G401 (cell line): ENCODE measurements around the gene TMEM255B. TPM values are rescaled to one million over a fixed set of nuclear protein-coding genes. Genes with fewer than 3 reads are reported as not detected.

Source experiments
- DNase-seq: peaks from one replicate; pipeline ENCODE4 v3.0.0-alpha.2; 2015; ENCODE audit warnings: low spot score
- in situ Hi-C: cut with HindIII; loops from 2 replicates; pipeline ENCODE4 v1.10.0; 2016; ENCODE audit warnings: low sequenced_read_pairs, mixed read lengths
- total RNA-seq: library from RNA; depleted of rRNA; stranded (reverse); fragments of >200 nt; shearing (Covaris generic); gene quantifications from 2 replicates; pipeline ENCODE4 v1.2.3, GENCODE V29; 2014

The TMEM255B gene
- total RNA-seq, 1 experiment from 2014 or later, result not detected

DNA sequence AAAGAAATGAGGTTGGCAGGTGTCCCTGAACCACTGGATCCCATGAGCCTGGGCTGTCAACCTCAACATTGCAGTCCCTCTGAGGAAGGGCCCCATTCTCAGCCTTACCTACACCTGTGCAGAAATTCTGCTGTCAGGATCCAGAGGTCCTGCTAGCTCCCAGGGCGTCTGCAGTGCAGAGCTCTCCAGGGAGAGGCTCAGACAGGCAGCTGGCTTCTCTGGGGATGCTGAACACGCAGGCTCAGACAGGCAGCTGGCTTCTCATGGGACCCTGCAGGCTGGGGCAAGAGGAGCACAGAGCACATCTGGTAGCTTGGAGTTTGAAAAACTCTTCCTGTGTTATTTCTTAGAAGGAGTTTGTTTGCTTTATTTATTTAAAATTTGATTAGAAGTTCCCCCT lies 50.9 kb downstream of the TMEM255B start:
- no peak for DNase-seq
- in situ Hi-C loops, result no loop called here

DNA sequence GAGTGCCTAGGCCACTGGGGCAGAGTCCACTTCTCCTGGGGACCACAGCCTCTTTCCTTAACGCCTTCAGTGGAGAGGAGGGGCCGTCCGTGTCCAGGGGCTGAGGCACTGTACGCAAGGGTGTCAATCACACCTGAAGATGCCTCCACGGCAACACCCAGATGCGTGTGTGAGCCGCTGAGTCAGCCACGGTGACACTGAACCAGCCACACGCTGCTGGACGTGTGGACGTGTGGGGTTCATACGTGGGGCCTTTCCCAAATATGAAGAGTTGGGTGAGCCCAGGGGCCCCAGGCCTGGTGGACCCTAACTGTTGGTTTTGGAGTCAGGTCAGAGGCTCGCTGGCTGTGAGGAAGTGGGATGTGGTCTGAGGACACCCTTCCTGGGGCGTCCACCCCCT lies 51.6 kb downstream of the TMEM255B start:
- DNase-seq, result no peak
- in situ Hi-C loops, result no loop called here

DNA sequence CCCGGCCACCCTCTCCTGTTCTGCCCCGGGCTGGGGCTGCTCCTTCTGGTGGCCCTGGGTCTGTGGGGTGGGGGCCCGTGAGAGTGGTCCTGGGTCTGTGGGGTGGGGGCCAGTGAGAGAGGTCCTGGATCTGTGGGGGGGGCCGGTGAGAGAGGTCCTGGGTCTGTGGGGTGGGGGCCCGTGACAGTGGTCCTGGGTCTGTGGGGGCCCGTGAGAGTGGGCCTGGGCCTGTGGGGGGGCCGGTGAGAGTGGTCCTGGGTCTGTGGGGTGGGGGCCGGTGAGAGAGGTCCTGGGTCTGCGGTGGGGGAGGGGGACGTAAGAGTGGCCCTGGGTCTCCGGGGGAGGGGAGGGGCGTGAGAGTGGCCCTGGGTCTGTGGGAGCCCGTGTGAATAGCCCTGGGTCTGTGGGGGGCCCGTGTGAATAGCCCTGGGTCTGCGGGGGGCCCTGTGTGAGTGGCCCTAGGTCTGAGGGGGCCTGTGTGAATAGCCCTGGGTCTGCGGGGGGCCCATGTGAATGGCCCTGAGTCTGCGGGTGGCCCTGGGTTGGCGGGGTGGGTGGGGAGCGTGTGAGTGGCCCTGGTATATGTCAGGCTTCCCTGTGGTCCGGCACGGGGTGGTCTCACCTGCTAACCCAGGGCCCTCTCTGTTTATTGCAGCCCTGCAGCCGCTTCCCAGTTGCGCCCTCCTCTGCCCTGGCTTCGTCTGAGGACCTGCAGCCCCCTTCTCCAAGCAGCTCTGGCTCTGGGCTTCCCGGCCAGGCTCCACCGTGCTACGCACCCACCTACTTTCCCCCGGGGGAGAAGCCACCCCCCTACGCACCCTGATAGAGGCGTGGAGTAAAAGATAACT lies 52.3 kb downstream of the TMEM255B start:
- in situ Hi-C loops, result no loop called here
- no peak for DNase-seq

DNA sequence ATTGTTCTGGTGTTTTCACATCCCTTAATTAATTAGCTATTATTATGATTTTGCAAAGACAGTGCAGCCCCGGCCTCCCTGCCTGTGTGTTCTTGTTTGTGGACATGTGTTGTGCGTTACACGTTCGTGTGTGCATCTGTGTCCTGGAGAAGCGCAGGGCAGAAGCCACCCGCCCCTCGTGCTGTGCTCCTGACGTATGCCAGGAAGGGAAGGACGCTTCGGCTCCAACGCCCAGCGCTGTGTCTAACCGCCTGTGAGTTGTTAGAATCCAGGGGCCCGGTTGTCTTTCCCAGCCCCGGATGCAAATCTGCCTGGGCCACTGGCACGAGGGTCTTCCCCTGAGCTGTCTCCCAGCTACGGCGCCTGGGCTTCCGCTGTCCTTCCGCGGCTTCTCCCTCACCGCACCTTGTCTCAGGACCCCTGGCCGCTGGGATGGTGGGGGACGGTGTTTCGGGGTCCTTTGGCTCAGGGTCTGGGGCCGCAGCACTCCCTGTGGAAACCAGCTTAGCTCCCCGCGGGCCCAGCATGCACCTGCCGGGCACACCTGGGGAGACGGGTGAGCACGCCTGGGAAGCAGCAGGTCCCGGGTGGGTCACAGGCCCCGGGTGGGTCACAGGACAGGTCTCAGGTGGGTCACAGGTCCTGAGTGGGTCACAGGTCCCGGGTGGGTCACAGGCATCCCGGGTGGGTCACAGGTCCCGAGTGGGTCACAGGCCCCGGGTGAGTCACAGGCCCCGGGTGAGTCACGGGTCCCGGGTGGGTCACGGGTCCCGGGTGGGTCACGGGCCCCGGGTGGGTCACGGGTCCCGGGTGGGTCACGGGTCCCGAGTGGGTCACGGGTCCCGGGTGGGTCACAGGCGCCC lies 53.4 kb downstream of the TMEM255B start:
- in situ Hi-C loops, result no loop called here
- no peak for DNase-seq

DNA sequence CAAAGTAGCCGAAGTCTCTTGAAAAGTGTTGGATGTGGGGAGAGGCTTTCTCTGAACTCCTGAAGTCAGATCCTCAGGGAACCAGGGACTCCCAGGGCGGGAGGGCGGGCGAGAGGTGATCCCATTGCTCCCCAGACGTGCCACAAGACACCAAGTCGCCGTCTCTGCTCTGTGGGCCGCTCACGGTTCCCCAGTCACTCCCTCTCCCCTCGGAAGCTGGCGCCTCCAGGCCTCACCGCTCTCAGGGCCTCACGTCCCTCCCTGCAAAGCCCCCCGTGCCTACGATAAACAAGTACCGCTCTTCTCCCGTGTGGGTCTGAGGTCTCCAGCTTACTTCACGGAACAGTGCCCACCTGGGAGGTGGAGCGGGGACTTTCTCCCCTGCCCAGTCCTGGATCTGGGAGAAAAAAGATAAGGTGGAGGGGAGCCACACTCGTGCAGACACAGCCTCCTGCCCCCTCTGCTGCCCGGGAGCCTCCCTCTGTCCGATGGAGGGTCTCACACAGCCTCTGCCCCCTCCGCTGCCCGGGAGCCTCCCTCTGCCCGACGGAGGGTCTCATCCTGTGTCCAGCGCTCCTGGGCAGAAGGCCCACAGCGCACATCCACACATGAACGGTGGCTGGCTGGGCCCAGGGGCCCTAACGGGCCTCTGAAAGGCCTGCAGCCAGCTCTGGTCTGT lies 54.2 kb downstream of the TMEM255B start:
- no peak for DNase-seq
- in situ Hi-C loops, result no loop called here

DNA sequence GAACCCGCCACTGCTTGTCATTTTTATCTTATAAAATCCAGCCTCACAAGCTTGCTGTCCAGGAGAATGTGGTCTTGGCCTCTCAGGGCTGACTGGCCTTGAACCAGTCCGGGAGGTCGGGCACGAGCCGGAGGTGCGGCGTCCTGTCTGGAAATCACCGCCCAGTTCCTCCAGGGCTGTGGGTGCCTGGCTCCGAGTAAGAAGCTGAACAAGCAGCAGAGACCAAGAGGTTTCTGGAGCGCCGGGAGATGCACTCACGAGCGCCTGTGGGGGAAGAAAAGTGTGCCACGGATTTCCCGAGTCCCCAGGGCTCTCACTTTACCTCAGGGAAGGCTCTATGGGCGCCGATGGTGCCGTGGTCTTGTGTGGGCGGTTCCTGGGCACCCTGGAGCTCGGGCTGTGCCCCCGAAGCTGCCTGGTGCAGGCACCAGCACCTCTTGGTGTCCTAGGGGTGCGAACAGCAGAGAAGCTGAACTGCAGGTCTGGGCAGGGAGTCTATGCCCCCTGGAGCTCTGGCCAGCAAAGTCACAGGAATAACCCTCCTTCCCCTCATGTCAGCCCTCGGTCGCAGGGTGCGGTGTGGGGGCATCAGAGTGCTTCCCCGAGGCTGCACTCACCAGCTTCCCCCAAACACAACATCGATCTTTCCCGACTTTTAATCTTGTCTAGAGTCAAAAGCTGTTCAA lies 54.9 kb downstream of the TMEM255B start:
- DNase-seq, result no peak
- in situ Hi-C loops, result no loop called here

DNA sequence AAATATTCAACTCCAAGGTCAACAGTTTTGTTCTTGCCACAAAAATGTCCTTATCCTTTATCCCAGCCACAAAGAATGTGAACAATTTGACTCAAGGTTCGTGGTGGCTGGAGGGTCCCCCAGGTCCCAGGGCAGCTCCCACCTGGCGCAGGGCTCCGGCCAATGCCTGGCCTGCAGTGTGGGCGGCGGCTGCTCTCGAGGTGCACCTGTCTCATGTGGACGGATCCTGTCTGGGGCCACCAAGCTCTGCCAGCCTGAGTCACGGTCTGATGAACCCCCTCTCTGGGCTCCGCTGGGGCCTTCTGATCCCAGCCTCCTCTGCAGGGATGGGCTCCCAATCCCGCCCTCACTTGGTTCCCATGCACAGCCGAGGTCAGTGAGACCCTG lies 55.4 kb downstream of the TMEM255B start:
- DNase-seq, result no peak
- in situ Hi-C loops, result no loop called here

DNA sequence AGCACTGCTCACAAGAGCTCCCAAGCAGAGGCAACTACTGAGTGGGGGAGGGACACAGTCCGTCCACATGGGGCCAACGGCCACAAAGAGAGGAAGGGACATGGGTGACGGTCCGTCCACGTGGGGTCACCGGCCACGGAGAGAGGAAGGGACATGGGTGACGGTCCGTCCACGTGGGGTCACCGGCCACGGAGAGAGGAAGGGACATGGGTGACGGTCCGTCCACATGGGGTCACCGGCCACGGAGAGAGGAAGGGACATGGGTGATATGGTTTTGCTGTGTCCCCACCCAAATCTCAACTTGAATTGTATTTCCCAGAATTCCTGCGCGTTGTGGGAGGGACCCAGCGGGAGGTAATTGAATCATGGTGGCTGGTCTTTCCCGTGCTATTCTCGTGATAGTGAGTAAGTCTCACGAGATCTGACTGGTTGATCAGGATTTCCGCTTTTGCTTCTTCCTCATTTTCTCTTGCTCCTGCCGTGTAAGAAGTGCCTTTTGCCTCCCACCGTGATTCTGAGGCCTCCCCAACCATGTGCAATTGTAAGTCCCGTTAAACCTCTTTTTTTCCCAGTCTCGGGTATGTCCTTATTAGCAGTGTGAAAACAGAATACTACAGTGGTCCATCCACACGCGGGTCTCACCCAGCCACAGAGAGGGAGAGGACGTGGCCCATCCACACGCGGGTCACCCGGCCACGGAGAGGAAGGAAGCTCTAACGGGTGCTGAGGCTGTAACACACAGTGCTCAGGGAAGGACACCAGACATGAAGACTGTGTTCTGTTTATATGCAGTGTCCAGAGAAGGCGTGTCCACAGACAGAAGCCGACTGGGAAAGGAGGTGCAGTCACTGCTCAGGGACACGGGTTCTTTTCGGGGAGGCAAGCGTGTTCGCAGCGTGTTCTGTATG lies 56.4 kb downstream of the TMEM255B start:
- no peak for DNase-seq
- in situ Hi-C loops, result no loop called here

DNA sequence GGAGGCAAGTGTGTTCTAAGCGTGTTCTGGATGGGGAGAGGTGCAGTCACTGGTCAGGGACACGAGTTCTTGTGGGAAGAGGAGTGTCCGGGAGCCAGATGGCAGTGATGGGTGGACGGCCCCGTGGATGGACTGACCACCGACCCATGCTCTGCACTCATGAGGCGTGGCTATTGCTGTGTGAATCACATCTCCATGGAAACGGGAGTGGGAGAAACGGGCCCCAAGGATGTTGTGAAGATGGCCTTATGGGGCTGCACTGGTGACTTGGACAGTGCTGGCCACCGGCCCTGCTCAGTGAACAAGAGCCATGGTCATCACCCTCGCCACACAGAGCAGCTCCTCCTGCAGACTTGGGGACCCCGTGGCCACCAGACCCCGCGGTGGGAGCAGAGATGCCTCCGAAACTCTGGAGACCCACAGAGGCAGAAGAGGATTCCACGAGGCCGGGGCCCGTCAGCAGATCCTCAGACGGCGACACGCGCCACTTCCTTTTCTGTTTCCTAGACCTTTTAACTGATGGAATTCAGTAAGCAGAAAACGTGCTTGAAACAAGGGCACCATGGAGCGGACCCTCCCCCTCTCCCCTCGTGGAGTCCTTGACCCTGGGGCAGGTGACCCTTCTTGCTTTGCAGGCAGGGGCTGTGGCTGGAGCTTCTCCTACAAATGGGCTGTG lies 57.4 kb downstream of the TMEM255B start:
- in situ Hi-C loops, result no loop called here
- DNase-seq, result no peak

DNA sequence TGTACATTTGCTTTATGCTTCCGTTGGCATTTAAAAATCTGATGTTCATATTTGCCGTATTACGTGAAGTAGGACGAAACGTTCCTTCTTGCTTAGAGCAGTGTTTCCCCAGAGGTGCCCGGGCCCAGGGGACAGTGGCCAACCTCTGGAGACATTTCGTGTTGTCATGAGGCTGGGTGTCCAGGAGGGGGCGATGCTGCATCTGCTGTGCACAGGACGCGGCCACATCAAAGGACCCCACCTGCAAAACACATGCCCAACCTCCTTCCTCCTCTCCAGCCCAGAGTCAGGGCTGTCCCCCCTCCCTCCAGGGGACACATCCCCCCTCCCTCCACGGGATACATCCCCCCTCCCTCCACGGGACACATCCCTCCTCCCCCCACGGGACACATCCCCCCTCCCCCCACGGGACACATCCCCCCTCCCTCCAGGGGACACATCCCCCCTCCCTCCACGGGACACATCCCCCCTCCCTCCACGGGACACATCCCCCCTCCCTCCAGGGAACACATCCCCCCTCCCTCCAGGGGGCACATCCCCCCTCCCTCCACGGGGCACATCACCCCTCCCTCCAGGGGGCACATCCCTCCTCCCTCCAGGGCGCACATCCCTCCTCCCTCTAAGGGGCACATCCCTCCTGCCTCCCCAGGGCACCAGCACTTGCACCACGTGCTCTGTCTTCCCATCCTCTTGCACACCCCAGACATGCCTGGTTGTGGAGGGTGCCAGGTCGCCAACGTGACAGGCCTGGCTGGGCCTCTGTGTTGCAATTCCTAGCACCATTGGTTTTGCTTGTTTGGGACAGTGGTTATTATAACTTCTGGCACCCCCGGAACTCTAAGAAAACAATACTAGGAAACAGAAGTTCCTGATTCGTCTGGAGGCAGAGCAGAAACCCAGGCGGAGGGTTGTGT lies 58.2 kb downstream of the TMEM255B start:
- peak; percentile 52 for DNase-seq
- in situ Hi-C loops, result no loop called here

DNA sequence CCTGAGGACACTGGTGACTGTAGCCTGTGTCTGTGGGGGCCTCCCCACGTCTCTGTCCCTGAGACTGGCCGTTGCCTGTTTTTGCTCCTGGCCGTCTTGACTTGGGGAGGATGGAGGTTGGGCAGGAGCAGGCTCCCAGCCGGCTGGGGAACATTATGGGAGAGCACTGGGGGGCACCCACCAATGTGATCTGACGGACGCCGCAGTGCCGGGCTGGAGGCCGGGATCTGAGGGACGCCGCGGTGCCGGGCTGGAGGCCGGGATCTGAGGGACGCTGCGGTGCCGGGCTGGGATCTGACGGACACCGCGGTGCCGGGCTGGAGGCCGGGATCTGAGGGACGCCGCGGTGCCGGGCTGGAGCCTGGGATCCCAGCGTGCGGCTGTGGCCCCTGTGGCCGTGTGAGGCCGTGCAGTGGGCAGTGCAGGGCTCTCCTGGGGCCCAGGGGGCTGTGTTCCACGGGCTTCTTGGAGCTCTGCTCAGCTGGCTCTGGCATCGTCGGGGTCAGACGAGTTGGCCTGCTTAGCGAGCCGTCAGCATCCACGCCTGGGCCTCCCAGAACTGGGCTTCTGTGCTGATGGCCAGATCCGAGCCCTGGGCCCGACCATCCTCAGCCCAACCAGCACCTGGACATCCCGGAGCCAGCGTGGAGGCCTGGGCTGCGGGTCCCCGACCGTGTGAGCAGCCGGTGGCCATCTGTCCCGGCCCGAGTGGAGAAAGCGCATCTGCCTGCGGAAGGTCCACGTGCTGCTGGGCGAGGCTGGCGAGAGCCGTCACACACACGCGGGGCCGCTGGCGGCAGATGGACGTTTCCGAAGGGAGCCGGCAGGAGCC lies 59.0 kb downstream of the TMEM255B start:
- in situ Hi-C loops, result no loop called here

DNA sequence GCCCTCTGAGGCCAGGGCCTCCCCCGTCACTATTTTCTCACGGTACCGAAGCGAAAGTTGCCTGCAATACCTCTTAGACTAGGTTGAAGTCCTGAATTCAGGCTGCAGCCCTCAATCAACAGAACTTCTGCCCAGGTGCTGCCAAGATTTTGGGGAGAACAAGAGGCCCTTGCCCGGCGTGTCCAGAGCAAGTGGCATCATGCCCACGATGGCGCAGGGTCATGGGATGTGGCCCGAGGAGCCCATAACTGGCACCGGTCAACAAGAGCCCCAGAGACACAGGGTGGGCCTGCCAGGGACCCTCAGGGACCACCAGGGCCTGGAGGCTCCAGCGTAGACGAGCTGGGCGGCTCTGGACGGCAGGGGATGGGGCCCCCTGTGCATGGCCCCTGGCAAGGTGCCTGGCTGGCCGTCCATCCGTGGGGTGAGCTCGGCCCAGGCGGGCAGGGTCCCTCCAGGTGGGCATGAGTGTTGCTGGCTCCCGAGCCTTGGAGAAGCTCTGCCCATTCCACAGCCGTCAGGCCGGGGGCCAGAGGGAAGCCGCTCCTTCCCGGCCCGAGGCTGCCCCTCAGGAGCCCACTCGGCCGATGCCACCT lies 59.8 kb downstream of the TMEM255B start:
- DNase-seq, result no peak
- in situ Hi-C loops, result no loop called here

More for the DNA sequence above, 59.0 kb downstream of the TMEM255B start:
- DNase-seq, result no peak

DNA sequence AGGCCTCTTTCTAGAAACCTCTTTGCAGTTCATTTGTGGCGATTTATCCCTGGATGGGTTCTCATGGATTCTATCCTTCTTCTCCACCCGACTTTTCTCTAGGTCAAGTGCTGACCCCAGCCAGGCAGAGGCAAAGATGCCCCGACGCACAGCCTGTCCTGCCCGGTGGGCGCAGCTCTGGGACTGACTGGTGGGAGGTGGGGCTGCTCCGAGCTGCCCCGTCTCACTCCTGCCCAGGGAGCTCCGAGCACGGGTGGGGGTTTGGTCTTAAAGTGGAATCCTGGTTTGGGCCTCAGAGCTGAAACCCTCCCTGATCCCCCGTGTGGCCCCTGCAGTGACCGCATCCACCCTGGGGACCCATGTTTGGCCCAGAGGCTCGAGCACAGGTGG lies 60.3 kb downstream of the TMEM255B start:
- no peak for DNase-seq
- in situ Hi-C loops, result no loop called here

DNA sequence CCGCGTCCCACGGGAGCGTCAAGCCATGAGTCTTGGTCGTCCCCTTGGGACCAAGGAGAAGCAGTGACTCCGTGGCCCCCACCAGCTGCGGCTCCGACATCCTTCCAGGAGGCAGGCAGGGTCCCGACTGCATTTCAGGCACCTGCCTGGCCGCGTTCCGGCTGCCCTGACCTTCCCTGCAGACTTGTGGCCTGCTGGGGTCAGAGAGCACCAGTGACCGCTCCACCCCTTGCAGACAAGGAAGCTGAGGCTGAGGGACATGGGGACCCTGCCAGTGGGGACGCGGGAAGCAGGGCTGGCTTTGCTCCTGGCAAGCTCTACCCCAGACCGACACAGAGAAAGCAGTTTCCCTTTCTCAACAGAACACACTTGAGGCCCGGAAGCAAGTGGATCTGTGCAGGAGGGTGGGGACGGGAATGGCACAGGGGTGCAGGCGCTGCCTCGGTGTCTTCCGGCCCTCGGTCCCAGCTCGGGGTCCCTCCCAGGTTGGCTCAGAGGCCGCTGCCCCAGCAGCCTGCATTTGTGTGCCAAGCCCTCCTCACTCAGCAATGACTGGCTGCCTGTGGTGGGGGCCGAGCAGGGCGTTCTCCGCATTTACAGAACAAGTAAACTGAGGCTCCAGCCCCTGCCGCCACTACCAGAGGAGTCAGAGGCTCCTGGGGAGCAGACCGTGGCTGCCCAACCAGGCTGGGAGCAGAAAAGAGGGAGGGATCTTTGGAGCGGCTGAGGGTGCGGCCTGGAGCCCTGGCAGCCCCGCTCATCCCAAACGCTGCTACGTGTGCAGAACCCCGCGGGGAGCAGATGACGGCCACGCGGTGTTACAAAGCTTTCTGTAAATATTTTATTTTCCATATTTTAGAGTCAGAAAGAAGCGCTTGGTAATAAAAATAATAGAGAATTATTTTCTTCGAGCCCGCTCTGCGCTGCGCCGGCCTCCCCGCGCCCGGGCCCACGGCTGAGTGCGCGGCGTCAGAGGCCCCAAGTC lies 61.0 kb downstream of the TMEM255B start:
- in situ Hi-C loops, result no loop called here
- no peak for DNase-seq
